Fibroblast of lung (primary cell): ENCODE data around the gene ABHD5.

Experiments
- CTCF ChIP-seq, 2 donors: IDR thresholded peaks in 1 of 2; conservative IDR thresholded peaks in 1 of 2; 1 replicate in 1 of 2; 2 replicates in 1 of 2; pipeline ENCODE4 v1.5.1; 2011 to 2012; ENCODE audit warnings: low read length in 2 of 2, control low read depth in 1 of 2, inconsistent platforms in 1 of 2, low read depth in 1 of 2, mild to moderate bottlenecking in 1 of 2
- EZH2 ChIP-seq: IDR thresholded peaks from 2 replicates; pipeline ENCODE4 v1.5.1; 2012; ENCODE audit warnings: low read length, control low read depth, mild to moderate bottlenecking; ENCODE audit errors: missing control alignments

DNA sequence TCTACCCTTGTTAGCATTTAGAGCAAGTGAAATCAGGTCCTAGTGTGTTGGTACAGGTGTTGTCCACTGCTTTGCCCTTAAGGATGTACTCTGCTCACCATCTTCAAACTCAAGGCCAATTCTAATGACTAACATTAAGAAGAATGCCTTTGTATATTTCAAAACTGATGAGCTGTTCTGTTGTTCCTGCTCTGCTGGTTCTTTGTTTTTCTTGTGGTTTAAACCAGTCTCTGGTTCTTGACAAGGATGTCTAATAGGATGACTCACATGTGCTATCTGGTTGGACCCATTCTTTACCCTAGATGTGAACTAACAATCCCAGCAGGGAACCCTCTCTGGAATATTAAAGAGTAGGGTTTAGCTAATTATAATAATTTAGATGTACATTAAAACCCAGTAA lies 17.3 kb downstream of the ABHD5 start:
- TF ChIP-seq CTCF (conservative IDR thresholded peaks at IDR 0.05 in 1 of 2, IDR thresholded peaks at IDR 0.05 in 1 of 2; ENCODE audit: low read depth in 1 of 2, low read length in 2 of 2) (no peak), EZH2 (no peak)
